HG03196 (cell line): ENCODE results near the gene RUNDC3A.
"Not testable (repeated sequence)": the region's sequence is repeated elsewhere in the genome, so short reads cannot be mapped to it uniquely, and the experiment has no call there.

Experiments used
- ATAC-seq: cut with Tn5 transposase; IDR thresholded peaks from one replicate; pipeline ENCODE4 v1.9.1; 2021; ENCODE audit not compliant: unreplicated experiment

The RUNDC3A gene

GRCh38 chr17:44318077-44318892 lies 9.9 kb downstream of the RUNDC3A start:
- no peak for ATAC-seq

GRCh38 chr17:44320066-44320465 lies 11.7 kb downstream of the RUNDC3A start:
- ATAC-seq: no peak

GRCh38 chr17:44321246-44322120 lies 13.1 kb downstream of the RUNDC3A start:
- no peak for ATAC-seq

- no peak for ATAC-seq
Measured at GRCh38 chr17:44322236-44322895, 14.0 kb downstream of the RUNDC3A start.

- no peak for ATAC-seq
Measured at GRCh38 chr17:44323359-44324091, 15.1 kb downstream of the RUNDC3A start.

- no peak for ATAC-seq
Measured at GRCh38 chr17:44324092-44324570, 15.7 kb downstream of the RUNDC3A start.

GRCh38 chr17:44324571-44325275 lies 16.3 kb downstream of the RUNDC3A start, which contains the start of gene SLC25A39:
TSS of gene SLC25A39 (minus strand) at chr17:44324823. CDS start at chr17:44323562, 1,261 bp downstream.
- peak; percentile 60 for ATAC-seq

GRCh38 chr17:44326861-44327444 lies 18.6 kb downstream of the RUNDC3A start:
- peak; percentile 46 for ATAC-seq

GRCh38 chr17:44327715-44328449 lies 19.5 kb downstream of the RUNDC3A start:
- ATAC-seq: no peak

GRCh38 chr17:44329516-44329915 lies 21.1 kb downstream of the RUNDC3A start:
- ATAC-seq: not testable (repeated sequence)

GRCh38 chr17:44330263-44330662 lies 21.9 kb downstream of the RUNDC3A start:
- not testable (repeated sequence) for ATAC-seq

GRCh38 chr17:44331249-44331760 lies 22.9 kb downstream of the RUNDC3A start:
- no peak for ATAC-seq

GRCh38 chr17:44333371-44333770 lies 25.0 kb downstream of the RUNDC3A start:
- no peak for ATAC-seq

- no peak for ATAC-seq
Measured at GRCh38 chr17:44334315-44334714, 25.9 kb downstream of the RUNDC3A start.

- no peak for ATAC-seq
Measured at GRCh38 chr17:44334727-44335126, 26.3 kb downstream of the RUNDC3A start.

- ATAC-seq: no peak
Measured at GRCh38 chr17:44335564-44335963, 27.2 kb downstream of the RUNDC3A start.

- no peak for ATAC-seq
Measured at GRCh38 chr17:44335968-44336367, 27.6 kb downstream of the RUNDC3A start.

- ATAC-seq: no peak
Measured at GRCh38 chr17:44338702-44339101, 30.3 kb downstream of the RUNDC3A start.
